Mesothelial cell of epicardium (in vitro differentiated cells): ENCODE measurements around the gene CIROP. TPM values are rescaled to one million over a fixed set of nuclear protein-coding genes. Genes with fewer than 3 reads are reported as not detected.

ENCODE experiments used
- DNase-seq, 2 experiments: peaks; one replicate each; pipeline ENCODE4 v3.0.0; 2021; ENCODE audit warnings: low spot score in 2 of 2; ENCODE audit not compliant: unreplicated experiment in 2 of 2
- H3K27ac Mint-ChIP-seq: 2 replicates; pipeline ENCODE4 v1.8.0; 2021; ENCODE audit warnings: mixed read lengths
- H3K27me3 Mint-ChIP-seq: 2 replicates; pipeline ENCODE4 v1.8.0; 2021; ENCODE audit warnings: low read depth, mixed read lengths
- H3K36me3 Mint-ChIP-seq: 2 replicates; pipeline ENCODE4 v1.8.0; 2021; ENCODE audit warnings: mixed read lengths
- H3K4me1 Mint-ChIP-seq: 2 replicates; pipeline ENCODE4 v1.8.0; 2021; ENCODE audit warnings: mixed read lengths
- H3K4me3 Mint-ChIP-seq: 2 replicates; pipeline ENCODE4 v1.8.0; 2021; ENCODE audit warnings: mild to moderate bottlenecking, moderate library complexity, mixed read lengths
- H3K9me3 Mint-ChIP-seq: 2 replicates; pipeline ENCODE4 v1.8.0; 2021; ENCODE audit warnings: mixed read lengths
- total RNA-seq: library from RNA; stranded (reverse); gene quantifications from 3 replicates; pipeline ENCODE4 v1.2.1, GENCODE V29; 2021
- TF ChIP-seq, protein P1 (sequence below): fragments of 200-600 bp; sonication (generic); IDR thresholded peaks from one replicate; pipeline ENCODE4 v1.5.0; 2021; ENCODE audit warnings: antibody characterized with exemption; ENCODE audit not compliant: unreplicated experiment

Gene CIROP
- total RNA-seq, 1 donor from 2014 or later = not detected

- TF ChIP-seq, protein P1, sequence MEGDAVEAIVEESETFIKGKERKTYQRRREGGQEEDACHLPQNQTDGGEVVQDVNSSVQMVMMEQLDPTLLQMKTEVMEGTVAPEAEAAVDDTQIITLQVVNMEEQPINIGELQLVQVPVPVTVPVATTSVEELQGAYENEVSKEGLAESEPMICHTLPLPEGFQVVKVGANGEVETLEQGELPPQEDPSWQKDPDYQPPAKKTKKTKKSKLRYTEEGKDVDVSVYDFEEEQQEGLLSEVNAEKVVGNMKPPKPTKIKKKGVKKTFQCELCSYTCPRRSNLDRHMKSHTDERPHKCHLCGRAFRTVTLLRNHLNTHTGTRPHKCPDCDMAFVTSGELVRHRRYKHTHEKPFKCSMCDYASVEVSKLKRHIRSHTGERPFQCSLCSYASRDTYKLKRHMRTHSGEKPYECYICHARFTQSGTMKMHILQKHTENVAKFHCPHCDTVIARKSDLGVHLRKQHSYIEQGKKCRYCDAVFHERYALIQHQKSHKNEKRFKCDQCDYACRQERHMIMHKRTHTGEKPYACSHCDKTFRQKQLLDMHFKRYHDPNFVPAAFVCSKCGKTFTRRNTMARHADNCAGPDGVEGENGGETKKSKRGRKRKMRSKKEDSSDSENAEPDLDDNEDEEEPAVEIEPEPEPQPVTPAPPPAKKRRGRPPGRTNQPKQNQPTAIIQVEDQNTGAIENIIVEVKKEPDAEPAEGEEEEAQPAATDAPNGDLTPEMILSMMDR = no peak
- Mint-ChIP-seq H3K36me3 (peaks cover 28% of the 10 kb centered on the region), H3K4me3 (no peak overlapping the region), H3K27me3 (no peaks in the 10 kb centered on the region), H3K27ac (no peak overlapping the region), H3K9me3 (no peaks in the 10 kb centered on the region), H3K4me1 (peaks cover 20% of the 10 kb centered on the region)
- no peak for DNase-seq
Measured at GRCh38 chr14:23093991-23094665, 10.7 kb downstream of the CIROP start.

DNA sequence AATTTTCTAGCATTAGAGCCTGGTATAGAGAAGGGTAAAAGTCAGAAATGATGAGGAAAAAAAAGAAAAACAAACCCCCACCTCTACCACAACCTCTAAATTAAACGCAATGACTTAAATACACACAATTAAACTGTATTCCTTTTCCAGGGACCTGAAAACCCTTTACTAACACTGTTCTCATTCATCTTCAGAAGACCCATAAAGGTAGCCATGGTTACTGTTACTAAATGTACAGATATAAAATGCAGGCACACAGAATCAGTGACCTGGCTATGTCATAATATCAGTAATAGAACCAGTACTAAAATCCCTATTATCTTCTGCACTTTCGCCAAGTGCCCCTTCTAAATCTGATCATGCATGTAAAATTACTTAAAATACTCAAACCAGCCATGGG lies 11.3 kb downstream of the CIROP start:
- Mint-ChIP-seq H3K27me3 (no peaks in the 10 kb centered on the region), H3K9me3 (no peaks in the 10 kb centered on the region), H3K27ac (no peak overlapping the region), H3K4me1 (peaks cover 20% of the 10 kb centered on the region), H3K36me3 (peaks cover 26% of the 10 kb centered on the region), H3K4me3 (no peak overlapping the region)
- TF ChIP-seq, protein P1 = no peak
- no peak for DNase-seq

GRCh38 chr14:23093104-23093503 lies 11.7 kb downstream of the CIROP start:
- no peak for DNase-seq
- Mint-ChIP-seq H3K4me1 (peaks cover 20% of the 10 kb centered on the region), H3K27me3 (no peaks in the 10 kb centered on the region), H3K9me3 (no peaks in the 10 kb centered on the region), H3K36me3 (peaks cover 25% of the 10 kb centered on the region), H3K27ac (no peak overlapping the region), H3K4me3 (no peak overlapping the region)
- TF ChIP-seq, protein P1 = no peak

GRCh38 chr14:23091294-23092225 lies 13.2 kb downstream of the CIROP start:
- no peak for DNase-seq
- Mint-ChIP-seq H3K4me3 (no peak overlapping the region), H3K36me3 (peaks cover 26% of the 10 kb centered on the region), H3K4me1 (peaks cover 11% of the 10 kb centered on the region), H3K27ac (no peak overlapping the region), H3K9me3 (no peaks in the 10 kb centered on the region), H3K27me3 (no peaks in the 10 kb centered on the region)
- TF ChIP-seq, protein P1 = no peak

- TF ChIP-seq, protein P1 = no peak
- Mint-ChIP-seq H3K4me1 (peaks cover 9% of the 10 kb centered on the region), H3K9me3 (no peaks in the 10 kb centered on the region), H3K27me3 (no peaks in the 10 kb centered on the region), H3K4me3 (no peak overlapping the region), H3K27ac (no peak overlapping the region), H3K36me3 (peaks cover 26% of the 10 kb centered on the region)
- no peak for DNase-seq
Measured at GRCh38 chr14:23090254-23090636, 14.5 kb downstream of the CIROP start.
